ENCODE measurements around the gene THEMIS.

GRCh38 chr6:127869183-127869582 lies 31.7 kb downstream of the THEMIS start:
- TF ChIP-seq CTCF (IDR thresholded peaks at IDR 0.05; ENCODE audit: low read depth, low read length) (no peak), EZH2phosphoT487 (IDR thresholded peaks at IDR 0.05; ENCODE audit: low read depth) (no peak)
